Adrenal gland (tissue), 5 donors: ENCODE data around the gene USP6NL.

Experiments used
- POLR2A ChIP-seq, 2 donors: fragments of 450-650 bp; IDR thresholded peaks; one replicate each; pipeline ENCODE4 v1.6.1; 2017; ENCODE audit warnings: antibody characterized with exemption in 2 of 2, mild to moderate bottlenecking in 2 of 2, moderate library complexity in 1 of 2
- TF ChIP-seq, protein P1 (sequence below), 6 experiments: fragments of 450-650 bp in 4 of 6; fragments of 200-600 bp in 2 of 6; sonication (generic) in 1 of 6; IDR thresholded peaks; 1 replicate in 5 of 6; 2 replicates in 1 of 6; pipeline versions ENCODE4 v1.5.1 to v1.8.0; 2016 to 2021; ENCODE audit warnings: antibody characterized with exemption in 6 of 6, mild to moderate bottlenecking in 2 of 6, moderate library complexity in 1 of 6
- donor health status: DM: no; HTN: no; CAD: no.

DNA sequence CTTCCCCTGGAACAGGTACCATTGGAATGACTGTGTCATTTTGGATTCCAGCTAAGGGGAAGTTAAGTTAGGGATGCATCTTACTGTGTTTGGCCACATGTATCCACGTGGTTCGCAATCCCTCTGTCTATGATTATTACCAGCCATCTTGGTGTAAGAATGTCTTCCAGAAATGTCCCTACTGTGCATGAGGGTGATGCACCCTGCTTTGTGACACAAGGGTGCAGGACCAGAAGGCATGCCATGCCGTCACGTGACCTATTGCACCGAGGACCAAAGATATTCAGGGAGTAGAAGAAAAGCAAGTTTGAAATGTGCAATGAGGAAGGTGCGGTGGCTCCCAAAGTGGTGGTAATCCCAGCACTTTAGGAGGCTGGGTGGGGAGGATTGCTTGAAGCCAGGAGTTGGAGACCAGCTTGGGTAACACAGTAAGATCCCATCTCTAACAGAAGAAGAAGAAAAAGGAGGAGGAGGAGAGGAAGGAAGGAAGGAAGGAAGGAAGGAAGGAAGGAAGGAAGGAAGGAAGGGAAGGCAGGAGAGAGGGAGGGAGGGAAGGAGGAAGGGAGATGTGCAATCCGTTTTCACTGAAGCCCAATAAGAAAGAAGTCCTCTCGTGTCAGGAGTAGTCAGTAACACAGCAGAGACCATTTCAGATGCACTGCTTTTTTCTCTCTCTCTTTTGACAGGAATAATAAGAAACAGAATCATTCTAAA lies 42.5 kb upstream of the USP6NL start:
- TF ChIP-seq POLR2A (IDR thresholded peaks at IDR 0.05): no peak
- TF ChIP-seq, protein P1, sequence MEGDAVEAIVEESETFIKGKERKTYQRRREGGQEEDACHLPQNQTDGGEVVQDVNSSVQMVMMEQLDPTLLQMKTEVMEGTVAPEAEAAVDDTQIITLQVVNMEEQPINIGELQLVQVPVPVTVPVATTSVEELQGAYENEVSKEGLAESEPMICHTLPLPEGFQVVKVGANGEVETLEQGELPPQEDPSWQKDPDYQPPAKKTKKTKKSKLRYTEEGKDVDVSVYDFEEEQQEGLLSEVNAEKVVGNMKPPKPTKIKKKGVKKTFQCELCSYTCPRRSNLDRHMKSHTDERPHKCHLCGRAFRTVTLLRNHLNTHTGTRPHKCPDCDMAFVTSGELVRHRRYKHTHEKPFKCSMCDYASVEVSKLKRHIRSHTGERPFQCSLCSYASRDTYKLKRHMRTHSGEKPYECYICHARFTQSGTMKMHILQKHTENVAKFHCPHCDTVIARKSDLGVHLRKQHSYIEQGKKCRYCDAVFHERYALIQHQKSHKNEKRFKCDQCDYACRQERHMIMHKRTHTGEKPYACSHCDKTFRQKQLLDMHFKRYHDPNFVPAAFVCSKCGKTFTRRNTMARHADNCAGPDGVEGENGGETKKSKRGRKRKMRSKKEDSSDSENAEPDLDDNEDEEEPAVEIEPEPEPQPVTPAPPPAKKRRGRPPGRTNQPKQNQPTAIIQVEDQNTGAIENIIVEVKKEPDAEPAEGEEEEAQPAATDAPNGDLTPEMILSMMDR (IDR thresholded peaks at IDR 0.05): no peak
